NCI-H2029 (cell line): Measurements from ENCODE around the gene EYS.
"Not testable (repeated sequence)": the region's sequence is repeated elsewhere in the genome, so short reads cannot be mapped to it uniquely, and the experiment has no call there.

ENCODE experiments used
- DNase-seq: peaks from one replicate; lab custom pipeline; 2025; lab: John Stamatoyannopoulos, UW

The EYS gene

DNA sequence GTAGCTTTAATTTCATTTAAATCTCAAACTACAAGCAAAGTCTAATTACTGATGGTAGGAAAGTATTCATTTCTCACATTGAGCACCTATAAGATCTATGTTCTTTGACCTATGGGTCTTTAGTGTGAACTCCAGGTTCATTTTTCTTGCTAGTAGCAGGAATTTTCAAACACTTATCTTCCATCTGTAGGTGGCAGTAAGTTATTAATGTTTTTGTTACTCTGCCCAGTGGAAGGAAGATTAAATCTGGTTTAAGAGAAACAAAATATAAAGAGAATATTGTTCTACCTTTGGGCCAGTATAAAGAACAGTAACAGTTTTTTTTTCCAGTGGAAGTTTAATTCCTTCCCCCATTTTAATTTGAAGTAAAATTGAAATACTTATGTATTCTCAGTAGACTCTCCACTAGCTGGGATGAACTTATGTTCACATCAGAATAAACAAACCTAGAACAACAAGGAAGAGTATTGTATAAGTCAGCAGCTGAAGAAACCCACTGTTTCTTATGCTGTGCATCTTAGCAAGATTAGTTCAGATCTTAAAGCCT lies 1743.2 kb downstream of the EYS start:
- DNase-seq, result no peak

DNA sequence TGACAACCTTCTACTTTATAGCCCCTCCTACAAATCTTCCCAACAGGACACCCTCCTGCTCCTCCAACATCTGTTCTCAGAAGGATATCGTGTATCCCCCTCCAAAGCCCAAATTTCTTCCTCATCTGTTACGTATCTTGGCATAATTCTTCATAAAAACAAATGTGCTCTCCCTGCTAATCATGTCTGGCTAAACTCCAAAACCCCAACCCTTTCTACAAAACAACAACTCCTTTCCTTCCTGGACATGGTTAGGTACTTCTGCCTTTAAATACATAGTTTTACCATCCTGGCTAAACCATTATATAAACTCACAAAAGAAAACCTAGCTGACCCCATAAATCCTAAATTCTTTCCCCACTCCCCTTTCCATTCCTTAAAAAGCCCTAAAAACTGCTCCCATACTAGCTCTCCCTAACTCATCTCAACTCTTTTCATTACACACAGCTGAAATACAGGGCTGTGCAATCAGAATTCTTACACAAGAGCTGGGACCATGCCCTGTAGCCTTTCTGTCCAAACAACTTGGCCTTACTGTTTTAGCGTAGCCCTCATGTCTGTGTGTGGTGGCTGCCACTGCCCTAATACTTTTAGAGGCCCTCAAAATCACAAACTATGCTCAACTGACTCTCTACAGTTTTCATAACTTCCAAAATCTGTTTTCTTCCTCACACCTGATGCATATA lies 1753.5 kb downstream of the EYS start:
- DNase-seq, result not testable (repeated sequence)

DNA sequence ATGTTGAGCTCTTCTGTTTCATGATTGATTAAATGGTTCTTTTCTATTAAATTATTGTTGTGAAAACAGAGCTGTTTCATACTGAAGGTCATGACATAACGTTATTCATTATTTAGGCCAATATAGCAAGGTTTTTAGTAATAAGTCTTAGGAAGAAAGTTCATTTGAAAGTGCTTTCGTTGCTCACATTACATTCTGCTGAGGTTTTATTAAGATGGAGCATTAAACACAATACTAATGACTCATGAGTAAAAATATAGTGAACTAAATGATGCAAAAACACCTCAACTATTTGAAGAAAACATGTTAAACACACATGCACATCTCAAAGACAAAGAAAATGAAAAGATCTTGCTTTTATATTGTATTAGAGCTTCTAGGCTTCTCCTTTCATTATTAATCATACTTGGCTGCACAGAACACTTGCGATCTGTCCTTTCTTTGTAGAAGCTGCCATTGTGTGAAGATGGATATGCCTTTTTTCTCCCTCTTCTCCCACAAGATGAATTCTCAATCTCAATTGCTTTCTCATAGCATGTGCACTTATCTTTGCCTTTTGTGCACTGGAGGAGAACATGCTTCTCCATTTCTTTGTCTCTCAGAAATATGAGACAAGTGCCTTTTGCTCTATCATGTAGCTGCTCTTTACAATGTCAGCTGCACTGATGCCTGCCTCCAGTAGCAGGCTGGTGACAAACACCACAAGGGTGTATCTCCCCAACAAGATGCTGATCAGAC lies 1759.1 kb downstream of the EYS start:
- DNase-seq, result no peak

DNA sequence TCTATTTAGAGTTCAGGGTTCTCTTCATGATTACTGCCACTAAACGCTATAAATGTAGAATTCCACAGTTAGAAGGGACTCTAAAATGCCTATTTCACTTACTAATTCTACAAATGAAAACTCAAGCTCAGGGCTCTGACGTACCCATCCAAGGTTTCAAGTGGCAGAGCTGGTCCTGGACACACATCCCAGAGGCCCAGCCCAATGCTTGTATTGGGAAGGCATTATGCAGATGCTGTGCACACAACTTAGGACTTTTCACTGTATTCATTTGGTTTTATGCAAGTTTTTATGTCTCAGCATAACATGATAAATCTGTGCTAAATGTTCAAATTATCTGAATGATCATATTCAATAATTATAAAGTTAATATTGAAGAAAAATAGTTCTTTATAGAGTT lies 1761.0 kb downstream of the EYS start:
- no peak for DNase-seq

DNA sequence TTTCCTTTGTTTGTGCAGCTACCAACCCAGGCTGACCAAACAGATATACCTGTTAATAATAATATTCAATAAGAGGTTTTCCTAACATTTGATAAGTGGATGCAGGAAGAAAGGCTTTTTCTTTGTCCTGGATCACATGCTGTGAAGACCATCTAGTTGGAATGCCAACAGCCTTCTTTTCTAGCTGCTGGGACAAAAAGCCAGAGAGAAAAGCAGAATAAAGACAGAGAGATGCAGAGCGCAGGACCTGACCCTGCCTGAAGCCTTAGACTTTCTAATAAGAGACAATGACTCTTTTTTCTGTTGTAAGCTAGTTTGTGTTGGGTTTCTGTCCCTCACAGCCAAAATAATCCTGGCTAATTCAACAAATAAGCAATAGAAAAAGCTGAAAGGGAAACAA lies 1763.2 kb downstream of the EYS start:
- DNase-seq, result no peak

DNA sequence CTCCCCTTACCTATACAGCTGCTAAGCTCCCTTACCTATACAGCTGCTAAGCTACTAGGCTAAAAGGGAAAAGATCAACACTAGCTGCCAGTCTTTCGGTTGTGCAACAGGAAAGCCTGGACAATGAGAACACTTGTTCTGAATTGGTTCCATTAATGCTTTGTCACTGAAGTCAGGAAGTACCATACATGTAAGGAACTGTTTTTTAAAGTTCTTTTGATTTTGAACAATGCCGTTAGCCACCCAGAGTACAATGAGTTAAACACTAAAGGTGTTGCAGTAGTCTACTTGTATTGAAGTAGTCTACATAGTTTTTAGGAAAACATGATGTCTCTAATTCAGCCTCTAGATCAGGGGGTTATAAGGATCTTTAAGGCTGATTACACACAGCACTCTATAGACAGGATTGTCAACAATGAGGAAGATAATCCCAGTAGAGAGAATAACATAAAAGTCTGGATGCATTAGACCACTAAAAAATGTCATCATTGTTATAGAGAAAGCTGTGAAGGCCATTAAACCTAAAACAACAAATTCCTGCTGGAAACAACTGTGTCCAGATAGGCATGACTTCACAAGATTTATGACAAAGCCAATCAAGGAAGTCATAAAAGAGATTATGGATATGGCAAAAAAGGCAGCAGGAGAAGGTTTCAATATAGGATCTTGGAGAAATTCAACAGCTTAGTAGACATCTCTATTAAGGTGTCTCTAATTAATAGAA lies 1765.1 kb downstream of the EYS start:
- no peak for DNase-seq

DNA sequence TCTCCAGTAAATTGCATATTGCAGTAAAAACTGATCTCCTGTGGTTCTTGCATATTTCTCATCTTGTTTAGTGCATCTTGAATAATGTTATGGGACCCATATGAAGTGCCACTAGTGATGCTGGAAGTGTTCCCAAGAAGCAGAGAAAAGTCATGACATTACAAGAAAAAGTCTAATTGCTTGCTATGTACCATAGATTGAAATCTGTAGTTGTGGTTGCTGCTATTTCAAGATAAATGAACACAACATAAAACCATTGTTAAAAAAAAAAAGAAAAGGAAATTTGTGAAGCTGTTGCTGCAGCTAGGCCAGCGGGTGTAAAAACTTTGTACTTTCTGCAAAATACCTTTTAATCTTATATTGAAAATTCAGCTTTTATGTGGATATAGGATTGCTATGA lies 1767.0 kb downstream of the EYS start:
- no peak for DNase-seq

DNA sequence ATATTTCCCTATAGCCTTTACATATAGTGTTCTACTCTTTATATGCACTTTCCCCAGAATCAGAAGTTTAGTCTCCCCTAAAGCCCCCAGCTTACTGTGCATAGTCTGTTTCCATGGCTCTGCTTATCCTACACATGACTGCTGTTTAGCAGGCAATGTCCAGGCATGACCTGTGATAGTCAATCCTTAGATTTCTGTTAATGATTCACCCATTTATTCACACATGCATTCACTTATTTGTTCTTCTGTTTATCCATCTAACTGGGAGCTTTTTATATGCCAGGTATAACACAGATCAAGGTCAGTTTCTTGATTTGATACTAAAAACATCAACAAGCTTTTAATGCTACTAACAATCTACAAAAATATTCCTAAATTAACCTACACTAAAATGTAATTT lies 1770.6 kb downstream of the EYS start:
- no peak for DNase-seq

DNA sequence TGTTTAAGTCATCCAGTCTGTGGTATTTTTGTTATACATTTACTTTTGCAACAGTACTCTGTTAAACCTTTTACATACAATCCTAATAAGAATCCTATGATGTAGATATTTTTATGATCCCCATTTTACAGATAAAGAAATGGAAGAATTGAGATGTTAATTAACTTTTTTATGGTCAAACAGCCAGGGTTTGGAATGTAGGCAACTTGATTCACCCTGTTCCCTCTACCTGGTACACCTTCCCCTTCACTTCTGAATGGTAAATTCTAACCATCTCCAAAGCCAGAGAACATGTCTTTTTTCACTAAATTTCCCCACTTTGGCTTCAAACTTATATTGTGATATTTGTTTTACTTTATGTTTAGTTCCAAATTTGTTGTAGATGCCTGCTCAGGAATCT lies 1771.3 kb downstream of the EYS start:
- no peak for DNase-seq

DNA sequence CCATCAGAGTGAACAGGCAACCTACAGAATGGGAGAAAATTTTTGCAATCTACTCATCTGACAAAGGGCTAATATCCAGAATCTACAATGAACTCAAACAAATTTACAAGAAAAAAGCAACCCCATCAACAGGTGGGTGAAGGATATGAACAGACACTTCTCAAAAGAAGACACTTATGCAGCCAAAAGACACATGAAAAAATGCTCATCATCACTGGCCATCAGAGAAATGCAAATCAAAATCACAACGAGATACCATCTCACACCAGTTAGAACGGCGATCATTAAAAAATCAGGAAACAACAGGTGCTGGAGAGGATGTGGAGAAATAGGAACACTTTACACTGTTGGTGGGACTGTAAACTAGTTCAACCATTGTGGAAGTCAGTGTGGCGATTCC lies 1773.1 kb downstream of the EYS start:
- not testable (repeated sequence) for DNase-seq

DNA sequence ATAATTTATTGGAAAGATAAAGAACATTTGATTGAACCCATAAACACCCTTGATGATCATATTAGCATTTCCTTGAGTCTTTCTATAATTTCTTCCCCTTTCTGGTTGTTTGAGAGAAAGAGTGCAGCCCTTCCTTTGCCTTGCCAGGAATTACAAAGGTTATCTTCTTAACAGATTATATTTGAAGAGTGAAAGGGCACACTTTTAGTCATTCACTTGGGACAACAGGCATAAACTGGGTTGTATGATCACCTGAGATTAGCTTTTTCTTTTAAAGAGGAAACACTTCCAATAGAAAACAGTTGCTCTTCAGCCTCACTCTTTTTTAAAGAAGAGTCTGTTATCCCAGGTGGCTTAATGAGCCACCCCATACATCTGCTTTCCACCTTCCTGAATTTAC lies 1776.2 kb downstream of the EYS start:
- DNase-seq, result no peak

DNA sequence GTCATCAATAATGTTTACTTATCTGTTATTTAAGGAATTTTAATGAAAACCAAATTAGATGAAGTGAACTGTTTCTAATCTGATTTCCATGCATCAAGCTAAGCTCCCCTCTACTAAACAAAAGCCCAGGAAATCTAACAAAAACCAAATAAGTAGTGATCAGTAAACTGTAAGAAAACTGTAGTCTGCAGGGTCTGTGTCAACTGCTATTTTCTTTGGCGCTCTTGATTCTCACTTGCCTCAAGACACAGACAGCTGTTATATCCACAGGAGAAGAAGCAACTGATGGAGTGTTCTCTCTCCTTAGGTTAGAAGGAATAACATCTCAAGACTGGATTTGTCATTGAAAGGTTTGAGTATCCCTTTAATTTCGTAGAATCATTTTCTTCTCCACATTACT lies 1777.9 kb downstream of the EYS start:
- no peak for DNase-seq

DNA sequence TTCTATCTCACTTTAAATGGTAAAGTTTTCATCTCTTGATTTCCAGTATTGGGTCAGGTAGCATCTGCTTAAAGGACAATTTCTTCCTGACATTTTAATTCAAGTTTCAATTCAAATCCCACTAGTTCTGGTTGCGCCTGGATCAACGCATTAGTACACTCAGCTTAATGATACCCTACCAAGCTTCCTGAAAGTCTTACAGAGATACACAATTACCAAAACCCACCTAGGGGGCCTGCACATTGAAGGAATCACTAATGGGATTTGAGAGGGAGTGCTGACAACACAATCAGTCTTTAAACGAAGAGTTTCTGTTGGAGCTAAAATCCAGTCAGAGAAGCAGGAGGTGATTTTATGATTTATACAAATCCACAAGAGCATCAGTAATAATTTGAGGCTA lies 1778.4 kb downstream of the EYS start:
- DNase-seq, result no peak

DNA sequence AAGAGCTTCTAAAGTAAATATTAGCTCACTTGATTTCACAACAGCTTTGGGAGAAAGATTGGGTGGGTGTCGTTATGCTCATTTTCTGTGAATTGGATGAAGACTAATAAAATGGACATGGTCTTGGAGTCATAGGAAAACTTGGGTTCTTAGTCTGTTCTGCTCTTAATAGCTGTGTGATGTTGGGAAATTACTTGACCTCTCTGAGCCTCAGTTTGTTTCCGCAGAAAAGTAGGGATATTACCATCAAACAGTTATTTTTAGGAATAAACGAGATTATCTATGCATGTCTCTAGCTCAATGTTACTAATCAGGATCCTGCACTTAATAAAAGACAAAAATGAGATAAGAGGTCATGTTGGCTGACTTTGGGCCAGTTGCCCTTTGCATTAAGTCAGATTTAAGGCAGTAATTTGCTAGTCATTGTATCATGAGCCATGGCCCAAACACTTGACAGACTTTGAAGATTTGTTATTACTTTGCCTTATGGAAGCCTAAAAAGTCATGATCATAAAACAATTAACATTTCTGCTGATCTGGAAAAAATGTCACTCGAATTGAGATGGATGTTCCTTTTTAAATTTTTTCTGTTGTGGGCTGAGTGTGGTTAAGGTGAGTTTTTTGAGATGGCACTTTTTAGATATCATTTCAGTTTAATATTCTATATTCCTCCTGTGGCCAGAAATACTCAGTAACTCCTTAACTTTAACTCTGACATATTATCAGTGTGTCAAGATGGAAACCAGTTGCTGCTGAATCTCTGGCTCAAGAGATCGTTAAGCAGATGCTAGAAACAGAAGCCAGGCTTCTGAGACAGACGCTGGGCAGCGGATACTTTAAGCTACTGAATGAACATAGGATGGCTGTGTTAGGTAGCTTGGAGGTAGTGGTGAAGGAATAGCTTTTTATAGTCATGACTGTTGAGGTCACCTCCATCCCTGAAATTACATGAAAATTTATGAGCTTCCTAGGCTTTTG lies 1779.8 kb downstream of the EYS start:
- DNase-seq, result no peak

DNA sequence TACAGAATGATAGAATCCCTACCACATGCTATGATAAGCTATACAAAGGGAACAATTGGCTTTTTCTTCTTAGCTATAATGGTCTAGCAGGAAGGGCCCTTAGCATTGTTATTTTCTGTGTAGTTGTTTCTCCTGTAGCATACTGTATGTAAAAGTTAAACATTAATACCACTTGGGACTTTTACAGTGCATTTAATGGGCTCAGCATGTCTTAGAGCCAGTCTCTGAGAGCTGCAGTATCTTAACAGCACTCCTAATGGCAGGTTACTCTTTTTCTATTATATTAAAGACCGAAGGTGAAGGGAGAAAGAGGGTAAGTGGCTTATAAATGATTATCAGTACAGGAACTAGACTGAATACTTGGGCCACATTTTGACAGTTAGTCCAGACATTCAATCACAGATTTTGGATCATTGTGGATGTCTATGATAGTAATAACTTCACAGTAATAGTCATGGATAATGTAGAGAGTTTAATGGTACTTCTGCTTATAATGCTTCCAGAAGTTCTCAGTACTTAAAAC lies 1780.7 kb downstream of the EYS start:
- no peak for DNase-seq

DNA sequence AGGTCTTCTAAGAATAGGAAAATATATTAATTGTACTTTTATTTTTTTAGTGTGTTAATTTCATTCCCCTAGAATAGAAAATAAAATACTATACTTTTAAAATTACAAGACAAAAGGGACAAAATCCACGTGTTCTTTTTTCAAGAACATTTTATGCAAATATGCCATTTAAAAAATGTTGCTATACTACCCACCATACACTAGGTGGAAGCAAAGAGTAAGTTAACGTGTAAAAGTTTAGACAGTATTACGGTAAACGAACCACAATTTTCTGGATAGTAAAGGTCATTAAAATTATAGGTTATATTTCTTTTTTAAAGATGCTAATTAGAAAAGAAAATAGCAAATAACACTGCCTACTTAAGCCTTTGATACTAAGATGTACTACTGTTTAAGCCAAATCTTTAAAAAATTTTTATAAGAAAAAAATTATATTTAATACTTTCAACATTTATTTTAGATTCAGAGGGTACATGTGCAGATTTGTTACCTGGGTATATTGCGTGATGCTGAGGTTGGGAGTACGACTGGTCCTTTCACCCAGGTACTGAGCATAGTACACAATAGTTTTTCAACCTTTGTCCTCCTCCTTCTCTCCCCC lies 1783.8 kb downstream of the EYS start:
- peak; percentile 17 for DNase-seq

DNA sequence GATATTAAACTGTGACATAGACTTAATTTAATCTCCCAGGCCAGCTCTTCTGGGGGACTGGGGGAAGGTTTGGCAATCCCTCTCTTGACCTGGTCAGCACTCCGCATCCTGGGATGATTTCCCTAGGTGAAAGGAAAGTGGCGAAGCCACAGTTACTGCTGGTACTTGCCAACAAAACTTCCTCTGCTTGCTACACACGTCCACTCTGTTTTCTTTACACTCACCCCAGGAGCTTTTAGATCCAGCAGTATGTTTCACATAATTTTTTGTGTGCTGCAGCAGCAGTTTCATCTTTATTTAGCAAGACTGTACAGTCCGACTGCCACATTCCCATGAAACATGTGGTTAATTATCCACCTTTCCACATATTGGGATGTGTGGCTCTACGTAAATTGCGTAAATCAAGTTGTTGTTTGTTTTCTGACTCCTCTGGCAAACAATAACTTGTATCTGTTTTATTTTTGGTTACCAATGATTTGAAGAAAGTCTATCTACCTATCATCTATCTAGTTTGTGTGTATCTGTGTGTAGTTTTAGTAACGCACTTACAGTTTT lies 1787.4 kb downstream of the EYS start:
- DNase-seq, result no peak

DNA sequence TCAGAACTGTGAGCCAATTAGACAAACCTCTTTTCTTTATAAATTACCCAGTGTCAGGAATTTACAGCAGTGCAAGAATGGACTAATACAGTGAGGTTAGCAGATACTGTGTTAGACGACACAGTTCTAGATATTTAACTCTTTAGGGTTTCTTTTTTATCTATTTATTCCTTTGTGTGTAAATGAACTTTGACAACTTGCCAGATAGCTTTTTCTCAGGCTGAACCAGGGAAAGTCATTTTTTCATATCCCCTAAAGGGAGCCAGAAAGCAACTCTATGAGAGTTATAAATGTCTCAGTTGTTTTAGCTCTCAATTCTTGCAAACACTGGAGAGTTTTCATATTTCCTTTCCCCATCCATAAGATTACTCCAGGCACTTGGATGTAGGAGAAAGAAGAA lies 1794.1 kb downstream of the EYS start:
- DNase-seq, result no peak

DNA sequence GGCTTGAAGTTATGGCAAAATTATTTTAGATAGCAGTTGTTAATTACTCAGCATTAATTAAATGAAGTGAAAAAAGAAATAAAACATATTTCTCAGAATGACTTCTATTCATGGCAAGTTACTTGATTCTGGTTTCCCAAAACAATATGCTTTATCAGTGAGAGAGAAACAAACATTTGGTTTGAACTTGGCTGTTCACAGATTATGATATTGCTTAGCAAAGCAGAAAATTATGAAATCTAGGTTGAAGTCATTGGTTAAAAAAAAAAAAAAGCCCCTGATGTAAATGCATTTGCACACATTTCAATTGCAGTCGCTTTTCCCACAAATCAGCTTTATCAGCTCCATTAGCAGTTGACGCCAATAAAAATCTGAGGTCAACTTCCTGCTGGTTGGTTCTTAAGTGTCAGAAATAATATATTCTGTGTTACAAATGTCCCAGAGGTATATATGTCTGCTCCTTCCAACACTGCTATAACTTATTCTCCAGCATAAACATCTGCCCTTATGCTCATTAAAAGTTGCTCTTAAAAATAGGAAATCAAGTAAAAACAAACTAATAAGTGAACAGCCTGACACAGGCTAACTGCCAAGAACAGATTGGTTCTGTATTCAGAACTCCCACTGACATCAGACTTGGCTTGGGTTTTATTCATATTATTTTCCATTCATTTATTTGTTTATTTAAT lies 1796.0 kb downstream of the EYS start:
- no peak for DNase-seq

DNA sequence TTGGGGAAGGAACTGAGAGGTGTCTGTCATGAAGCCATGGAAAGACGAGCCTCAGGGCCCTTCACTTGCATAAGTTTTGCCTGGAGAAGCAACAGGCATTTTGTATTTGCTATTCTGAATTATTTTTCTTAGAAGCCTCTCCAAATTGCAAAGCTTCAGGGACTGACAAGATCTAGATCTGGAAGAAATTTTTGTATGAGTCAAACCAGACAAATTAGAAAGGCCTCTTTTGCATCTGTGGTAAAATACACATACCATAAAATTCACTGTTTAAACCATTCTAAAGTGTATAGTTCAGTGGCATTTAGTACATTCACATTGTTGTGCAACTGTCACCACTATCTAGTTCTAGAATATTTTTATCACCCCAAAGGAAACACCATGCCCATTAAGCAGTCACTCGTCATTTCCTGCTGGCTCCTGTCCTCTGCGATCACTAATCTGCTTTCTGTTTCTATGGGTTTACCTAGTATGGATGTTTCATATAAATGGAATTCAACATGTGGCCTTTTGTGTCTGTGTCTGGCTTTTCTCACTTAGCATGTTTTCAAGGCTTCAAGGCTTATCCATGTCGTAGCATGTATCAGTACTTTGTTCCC lies 1802.3 kb downstream of the EYS start:
- no peak for DNase-seq
